ENCODE results near the gene SMCHD1. TPM values are rescaled to one million over a fixed set of nuclear protein-coding genes. Genes with fewer than 3 reads are reported as not detected.

Gene SMCHD1
- total RNA-seq, 1 donor from 2014 or later: 102 TPM

Small RNA genes within 50 kb of the gene (small RNA-seq; reads per million reads assigned to genes)
- gene RF00019 (not detected), gene RNU6-340P (not detected)

Other genes starting within 250 kb of the SMCHD1 start
- 6.3 TPM for gene METTL4, start 84.2 kb upstream of the SMCHD1 start, total RNA-seq
- 6.8 TPM for gene NDC80, start 84.2 kb upstream of the SMCHD1 start, total RNA-seq
- 23.0 TPM for gene EMILIN2, start 191.3 kb downstream of the SMCHD1 start, total RNA-seq

Data from skeletal muscle tissue (tissue), 2 donors.